Stomach (tissue), 4 donors: ENCODE measurements around the gene GSTT2.
"Not testable (repeated sequence)": the region's sequence is repeated elsewhere in the genome, so short reads cannot be mapped to it uniquely, and the experiment has no call there.

Experiments used
- EP300 ChIP-seq: sonication (generic); formaldehyde crosslinking; IDR thresholded peaks from one replicate; pipeline ENCODE4 v1.6.1; 2017; ENCODE audit warnings: antibody characterized with exemption
- POLR2A ChIP-seq, 4 donors: fragments of 450-650 bp; IDR thresholded peaks; one replicate each; pipeline ENCODE4 v1.6.1; 2016; ENCODE audit warnings: antibody characterized with exemption in 4 of 4, control low read depth in 2 of 4, mild to moderate bottlenecking in 1 of 4, moderate library complexity in 1 of 4
- POLR2AphosphoS5 ChIP-seq, 3 donors: sonication (generic); formaldehyde crosslinking; IDR thresholded peaks; one replicate each; pipeline ENCODE4 v1.6.1; 2016; ENCODE audit warnings: antibody characterized with exemption in 3 of 3
- TF ChIP-seq, protein P1 (sequence below), 7 experiments: fragments of 450-650 bp in 4 of 7; fragments of 200-600 bp in 3 of 7; sonication (generic) in 3 of 7; IDR thresholded peaks; one replicate each; pipeline ENCODE4 v1.5.1; 2016 to 2019; ENCODE audit warnings: antibody characterized with exemption in 7 of 7, control low read depth in 2 of 7, mild to moderate bottlenecking in 1 of 7

DNA sequence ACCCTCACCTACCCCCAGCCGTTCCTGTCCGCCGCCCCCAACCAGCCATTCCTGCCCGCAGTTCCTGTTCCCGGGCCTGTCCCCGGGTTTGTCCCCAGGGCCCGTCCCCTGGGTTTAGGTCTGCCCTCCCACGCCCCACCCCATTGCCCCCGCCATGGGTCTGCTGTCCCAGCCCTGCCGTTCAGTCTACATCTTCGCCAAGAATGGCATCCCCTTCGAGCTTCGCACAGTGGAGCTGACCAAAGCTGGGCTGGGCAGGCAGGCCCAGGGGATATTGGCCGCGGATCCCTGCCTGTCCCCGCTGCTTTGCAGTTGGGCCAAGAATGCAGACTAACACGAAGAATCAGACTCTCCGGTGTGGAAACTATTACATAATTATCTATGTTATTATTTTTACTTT is 30.2 kb upstream of the GSTT2 start:
- TF ChIP-seq, protein P1, sequence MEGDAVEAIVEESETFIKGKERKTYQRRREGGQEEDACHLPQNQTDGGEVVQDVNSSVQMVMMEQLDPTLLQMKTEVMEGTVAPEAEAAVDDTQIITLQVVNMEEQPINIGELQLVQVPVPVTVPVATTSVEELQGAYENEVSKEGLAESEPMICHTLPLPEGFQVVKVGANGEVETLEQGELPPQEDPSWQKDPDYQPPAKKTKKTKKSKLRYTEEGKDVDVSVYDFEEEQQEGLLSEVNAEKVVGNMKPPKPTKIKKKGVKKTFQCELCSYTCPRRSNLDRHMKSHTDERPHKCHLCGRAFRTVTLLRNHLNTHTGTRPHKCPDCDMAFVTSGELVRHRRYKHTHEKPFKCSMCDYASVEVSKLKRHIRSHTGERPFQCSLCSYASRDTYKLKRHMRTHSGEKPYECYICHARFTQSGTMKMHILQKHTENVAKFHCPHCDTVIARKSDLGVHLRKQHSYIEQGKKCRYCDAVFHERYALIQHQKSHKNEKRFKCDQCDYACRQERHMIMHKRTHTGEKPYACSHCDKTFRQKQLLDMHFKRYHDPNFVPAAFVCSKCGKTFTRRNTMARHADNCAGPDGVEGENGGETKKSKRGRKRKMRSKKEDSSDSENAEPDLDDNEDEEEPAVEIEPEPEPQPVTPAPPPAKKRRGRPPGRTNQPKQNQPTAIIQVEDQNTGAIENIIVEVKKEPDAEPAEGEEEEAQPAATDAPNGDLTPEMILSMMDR (IDR thresholded peaks at IDR 0.05) = not testable (repeated sequence)
- not testable (repeated sequence) for TF ChIP-seq POLR2AphosphoS5 (IDR thresholded peaks at IDR 0.05); EP300; POLR2A (IDR thresholded peaks at IDR 0.05)
